Esophagus muscularis mucosa (tissue), 3 donors: ENCODE results near the gene RAB3IP.

Experiments used
- POLR2A ChIP-seq: fragments of 450-650 bp; IDR thresholded peaks from one replicate; pipeline ENCODE4 v1.6.1; 2017; ENCODE audit warnings: antibody characterized with exemption, moderate library complexity, mild to moderate bottlenecking, low read depth
- TF ChIP-seq, protein P1 (sequence below), 3 experiments: fragments of 200-600 bp in 2 of 3; fragments of 450-650 bp in 1 of 3; sonication (generic) in 2 of 3; IDR thresholded peaks; one replicate each; pipeline ENCODE4 v1.5.1; 2017 to 2019; ENCODE audit warnings: antibody characterized with exemption in 3 of 3, mild to moderate bottlenecking in 2 of 3, moderate library complexity in 1 of 3

DNA sequence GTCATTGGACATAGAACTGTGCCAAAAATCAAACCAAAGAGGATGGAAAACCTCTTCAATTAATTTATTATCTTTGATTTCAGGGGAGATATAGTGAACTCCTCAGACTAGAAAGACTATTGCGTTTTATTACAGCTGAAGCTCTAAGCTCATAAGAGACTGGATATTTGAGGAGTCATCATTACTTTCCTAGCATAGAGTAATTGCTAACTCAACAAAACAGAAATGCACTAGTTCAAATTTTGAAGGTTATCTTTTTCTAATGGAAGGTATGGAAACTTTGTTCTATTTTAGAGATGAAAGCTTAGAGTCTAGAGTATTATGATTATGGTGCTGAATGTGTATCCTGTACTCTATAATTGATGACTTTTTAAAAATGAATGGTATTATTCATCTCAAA is 34.3 kb upstream of the RAB3IP start:
- TF ChIP-seq, protein P1, sequence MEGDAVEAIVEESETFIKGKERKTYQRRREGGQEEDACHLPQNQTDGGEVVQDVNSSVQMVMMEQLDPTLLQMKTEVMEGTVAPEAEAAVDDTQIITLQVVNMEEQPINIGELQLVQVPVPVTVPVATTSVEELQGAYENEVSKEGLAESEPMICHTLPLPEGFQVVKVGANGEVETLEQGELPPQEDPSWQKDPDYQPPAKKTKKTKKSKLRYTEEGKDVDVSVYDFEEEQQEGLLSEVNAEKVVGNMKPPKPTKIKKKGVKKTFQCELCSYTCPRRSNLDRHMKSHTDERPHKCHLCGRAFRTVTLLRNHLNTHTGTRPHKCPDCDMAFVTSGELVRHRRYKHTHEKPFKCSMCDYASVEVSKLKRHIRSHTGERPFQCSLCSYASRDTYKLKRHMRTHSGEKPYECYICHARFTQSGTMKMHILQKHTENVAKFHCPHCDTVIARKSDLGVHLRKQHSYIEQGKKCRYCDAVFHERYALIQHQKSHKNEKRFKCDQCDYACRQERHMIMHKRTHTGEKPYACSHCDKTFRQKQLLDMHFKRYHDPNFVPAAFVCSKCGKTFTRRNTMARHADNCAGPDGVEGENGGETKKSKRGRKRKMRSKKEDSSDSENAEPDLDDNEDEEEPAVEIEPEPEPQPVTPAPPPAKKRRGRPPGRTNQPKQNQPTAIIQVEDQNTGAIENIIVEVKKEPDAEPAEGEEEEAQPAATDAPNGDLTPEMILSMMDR (IDR thresholded peaks at IDR 0.05), result no peak
- no peak for TF ChIP-seq POLR2A
